Stimulated activated CD8-positive, alpha-beta memory T cell treated with anti-CD3 and anti-CD28 coated beads, Interleukin-4, amount 100 ng/mL, for 48 hours (primary cell): ENCODE measurements around the gene PEAK1.

Source experiments
- DNase-seq: peaks from one replicate; pipeline ENCODE4 v3.0.0-alpha.2; 2020

Gene PEAK1

GRCh38 chr15:77057072-77057471, 362.8 kb downstream of the PEAK1 start:
- no peak for DNase-seq

DNA sequence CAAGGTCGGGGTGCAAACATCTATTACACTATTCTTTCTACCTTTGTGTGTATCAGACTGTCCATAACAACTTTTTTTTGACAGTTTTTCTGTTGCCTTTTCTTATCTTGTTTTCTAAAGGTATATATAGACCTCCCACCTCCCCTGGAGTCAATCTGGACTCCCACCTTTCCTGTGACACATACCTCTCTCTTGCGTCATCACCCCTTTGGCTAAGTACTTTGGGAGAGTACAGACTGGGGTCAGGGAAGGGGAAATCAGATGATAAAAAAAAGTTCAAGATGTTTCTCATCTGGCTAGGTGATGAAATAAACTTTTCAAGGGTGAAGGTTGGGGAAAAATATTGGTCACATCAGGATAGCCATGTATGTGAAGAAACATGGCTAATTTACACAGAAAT, 366.2 kb downstream of the PEAK1 start:
- DNase-seq = no peak

DNA sequence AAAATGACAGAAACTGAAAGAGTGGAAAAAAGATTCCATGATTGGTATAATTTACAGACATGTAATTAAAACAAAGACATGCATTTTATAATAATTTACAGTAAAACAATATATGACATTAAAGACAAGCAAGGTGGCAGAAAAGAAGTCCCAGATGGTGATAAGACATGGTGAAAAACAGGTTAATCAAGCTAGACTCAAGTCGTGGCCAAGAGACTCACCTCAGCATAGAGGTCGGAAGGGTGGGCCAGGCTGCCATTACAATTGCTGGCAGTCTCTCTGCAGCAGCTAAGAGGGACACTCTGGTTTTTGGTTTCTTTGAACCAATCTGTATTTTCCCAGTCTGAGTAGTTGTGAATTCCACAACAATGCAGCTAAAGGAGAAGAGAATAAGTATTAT, 367.3 kb downstream of the PEAK1 start:
- DNase-seq = no peak
